ENCODE results near the gene NPPA. TPM values are rescaled to one million over a fixed set of nuclear protein-coding genes. Genes with fewer than 3 reads are reported as not detected.
A peak's percentile ranks its signal among the peaks of the same experiment; 100 is the strongest.

Gene NPPA
- total and polyA plus RNA-seq, 9 of the 15 experiments (the other 6 are each of a cell fraction or from before 2014, with no cell fraction given): not detected

DNA sequence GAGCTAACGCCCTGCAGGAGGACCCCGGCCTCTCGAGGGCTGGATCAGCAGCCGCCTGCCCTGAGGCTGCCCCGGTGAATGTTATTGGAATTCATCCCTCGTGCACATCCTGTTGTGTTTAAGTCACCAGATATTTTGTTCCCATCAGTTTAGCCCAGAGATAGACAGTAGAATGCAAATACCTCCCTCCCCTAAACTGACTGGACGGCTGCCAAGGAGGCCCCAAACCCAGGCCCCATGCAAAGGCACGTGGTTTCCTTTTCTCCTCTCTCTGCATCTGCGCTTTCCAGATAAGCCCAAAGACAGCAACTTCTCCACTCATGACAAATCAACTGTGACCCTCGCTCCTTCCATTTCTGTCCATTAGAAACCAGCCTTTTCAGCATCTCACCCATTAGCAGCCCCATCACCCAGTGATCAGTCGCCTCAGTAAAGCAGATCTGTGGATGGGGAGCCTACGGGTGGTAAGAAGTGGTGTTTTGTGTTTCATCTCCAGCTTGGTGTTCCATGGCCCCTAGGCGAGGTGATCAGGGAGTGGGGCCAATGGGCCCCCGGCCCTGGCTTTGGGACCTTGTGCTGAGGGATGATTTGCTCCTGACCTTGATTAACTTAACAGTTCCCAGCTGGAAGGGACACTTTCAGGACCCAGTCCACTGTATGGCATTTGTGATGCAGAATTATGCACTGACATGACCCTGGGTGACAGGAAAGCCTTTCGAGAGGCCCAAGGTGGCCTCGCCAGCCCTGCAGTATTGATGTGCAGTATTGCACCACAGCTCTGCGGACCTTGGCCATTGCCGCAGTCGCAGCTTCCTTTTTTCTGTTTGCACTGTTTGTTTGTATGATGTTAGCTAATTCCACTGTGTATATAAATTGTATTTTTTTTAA lies 5.2 kb downstream of the NPPA start (continued):
- TF ChIP-seq, protein P1, sequence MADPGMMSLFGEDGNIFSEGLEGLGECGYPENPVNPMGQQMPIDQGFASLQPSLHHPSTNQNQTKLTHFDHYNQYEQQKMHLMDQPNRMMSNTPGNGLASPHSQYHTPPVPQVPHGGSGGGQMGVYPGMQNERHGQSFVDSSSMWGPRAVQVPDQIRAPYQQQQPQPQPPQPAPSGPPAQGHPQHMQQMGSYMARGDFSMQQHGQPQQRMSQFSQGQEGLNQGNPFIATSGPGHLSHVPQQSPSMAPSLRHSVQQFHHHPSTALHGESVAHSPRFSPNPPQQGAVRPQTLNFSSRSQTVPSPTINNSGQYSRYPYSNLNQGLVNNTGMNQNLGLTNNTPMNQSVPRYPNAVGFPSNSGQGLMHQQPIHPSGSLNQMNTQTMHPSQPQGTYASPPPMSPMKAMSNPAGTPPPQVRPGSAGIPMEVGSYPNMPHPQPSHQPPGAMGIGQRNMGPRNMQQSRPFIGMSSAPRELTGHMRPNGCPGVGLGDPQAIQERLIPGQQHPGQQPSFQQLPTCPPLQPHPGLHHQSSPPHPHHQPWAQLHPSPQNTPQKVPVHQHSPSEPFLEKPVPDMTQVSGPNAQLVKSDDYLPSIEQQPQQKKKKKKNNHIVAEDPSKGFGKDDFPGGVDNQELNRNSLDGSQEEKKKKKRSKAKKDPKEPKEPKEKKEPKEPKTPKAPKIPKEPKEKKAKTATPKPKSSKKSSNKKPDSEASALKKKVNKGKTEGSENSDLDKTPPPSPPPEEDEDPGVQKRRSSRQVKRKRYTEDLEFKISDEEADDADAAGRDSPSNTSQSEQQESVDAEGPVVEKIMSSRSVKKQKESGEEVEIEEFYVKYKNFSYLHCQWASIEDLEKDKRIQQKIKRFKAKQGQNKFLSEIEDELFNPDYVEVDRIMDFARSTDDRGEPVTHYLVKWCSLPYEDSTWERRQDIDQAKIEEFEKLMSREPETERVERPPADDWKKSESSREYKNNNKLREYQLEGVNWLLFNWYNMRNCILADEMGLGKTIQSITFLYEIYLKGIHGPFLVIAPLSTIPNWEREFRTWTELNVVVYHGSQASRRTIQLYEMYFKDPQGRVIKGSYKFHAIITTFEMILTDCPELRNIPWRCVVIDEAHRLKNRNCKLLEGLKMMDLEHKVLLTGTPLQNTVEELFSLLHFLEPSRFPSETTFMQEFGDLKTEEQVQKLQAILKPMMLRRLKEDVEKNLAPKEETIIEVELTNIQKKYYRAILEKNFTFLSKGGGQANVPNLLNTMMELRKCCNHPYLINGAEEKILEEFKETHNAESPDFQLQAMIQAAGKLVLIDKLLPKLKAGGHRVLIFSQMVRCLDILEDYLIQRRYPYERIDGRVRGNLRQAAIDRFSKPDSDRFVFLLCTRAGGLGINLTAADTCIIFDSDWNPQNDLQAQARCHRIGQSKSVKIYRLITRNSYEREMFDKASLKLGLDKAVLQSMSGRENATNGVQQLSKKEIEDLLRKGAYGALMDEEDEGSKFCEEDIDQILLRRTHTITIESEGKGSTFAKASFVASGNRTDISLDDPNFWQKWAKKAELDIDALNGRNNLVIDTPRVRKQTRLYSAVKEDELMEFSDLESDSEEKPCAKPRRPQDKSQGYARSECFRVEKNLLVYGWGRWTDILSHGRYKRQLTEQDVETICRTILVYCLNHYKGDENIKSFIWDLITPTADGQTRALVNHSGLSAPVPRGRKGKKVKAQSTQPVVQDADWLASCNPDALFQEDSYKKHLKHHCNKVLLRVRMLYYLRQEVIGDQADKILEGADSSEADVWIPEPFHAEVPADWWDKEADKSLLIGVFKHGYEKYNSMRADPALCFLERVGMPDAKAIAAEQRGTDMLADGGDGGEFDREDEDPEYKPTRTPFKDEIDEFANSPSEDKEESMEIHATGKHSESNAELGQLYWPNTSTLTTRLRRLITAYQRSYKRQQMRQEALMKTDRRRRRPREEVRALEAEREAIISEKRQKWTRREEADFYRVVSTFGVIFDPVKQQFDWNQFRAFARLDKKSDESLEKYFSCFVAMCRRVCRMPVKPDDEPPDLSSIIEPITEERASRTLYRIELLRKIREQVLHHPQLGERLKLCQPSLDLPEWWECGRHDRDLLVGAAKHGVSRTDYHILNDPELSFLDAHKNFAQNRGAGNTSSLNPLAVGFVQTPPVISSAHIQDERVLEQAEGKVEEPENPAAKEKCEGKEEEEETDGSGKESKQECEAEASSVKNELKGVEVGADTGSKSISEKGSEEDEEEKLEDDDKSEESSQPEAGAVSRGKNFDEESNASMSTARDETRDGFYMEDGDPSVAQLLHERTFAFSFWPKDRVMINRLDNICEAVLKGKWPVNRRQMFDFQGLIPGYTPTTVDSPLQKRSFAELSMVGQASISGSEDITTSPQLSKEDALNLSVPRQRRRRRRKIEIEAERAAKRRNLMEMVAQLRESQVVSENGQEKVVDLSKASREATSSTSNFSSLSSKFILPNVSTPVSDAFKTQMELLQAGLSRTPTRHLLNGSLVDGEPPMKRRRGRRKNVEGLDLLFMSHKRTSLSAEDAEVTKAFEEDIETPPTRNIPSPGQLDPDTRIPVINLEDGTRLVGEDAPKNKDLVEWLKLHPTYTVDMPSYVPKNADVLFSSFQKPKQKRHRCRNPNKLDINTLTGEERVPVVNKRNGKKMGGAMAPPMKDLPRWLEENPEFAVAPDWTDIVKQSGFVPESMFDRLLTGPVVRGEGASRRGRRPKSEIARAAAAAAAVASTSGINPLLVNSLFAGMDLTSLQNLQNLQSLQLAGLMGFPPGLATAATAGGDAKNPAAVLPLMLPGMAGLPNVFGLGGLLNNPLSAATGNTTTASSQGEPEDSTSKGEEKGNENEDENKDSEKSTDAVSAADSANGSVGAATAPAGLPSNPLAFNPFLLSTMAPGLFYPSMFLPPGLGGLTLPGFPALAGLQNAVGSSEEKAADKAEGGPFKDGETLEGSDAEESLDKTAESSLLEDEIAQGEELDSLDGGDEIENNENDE (IDR thresholded peaks at IDR 0.05; ENCODE audit: low read depth, low read length): no peak
- no peak for TF ChIP-seq HCFC1 (IDR thresholded peaks at IDR 0.05; ENCODE audit: low read depth, low read length)
- TF ChIP-seq SIRT6 (IDR thresholded peaks at IDR 0.05; ENCODE audit: low read depth, low read length): no peak
- TF ChIP-seq MTA3 (IDR thresholded peaks at IDR 0.05; ENCODE audit: borderline replicate concordance): peak; percentile 92
- TF ChIP-seq KAT7 (CRISPR knock-in tag; IDR thresholded peaks at IDR 0.05; ENCODE audit: borderline replicate concordance): no peak; the same call in 1 of the 2 replicates
- TF ChIP-seq, protein P2, sequence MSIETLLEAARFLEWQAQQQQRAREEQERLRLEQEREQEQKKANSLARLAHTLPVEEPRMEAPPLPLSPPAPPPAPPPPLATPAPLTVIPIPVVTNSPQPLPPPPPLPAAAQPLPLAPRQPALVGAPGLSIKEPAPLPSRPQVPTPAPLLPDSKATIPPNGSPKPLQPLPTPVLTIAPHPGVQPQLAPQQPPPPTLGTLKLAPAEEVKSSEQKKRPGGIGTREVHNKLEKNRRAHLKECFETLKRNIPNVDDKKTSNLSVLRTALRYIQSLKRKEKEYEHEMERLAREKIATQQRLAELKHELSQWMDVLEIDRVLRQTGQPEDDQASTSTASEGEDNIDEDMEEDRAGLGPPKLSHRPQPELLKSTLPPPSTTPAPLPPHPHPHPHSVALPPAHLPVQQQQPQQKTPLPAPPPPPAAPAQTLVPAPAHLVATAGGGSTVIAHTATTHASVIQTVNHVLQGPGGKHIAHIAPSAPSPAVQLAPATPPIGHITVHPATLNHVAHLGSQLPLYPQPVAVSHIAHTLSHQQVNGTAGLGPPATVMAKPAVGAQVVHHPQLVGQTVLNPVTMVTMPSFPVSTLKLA (conservative IDR thresholded peaks at IDR 0.05): peak; percentile 98 to 99
- TF ChIP-seq, protein P3, sequence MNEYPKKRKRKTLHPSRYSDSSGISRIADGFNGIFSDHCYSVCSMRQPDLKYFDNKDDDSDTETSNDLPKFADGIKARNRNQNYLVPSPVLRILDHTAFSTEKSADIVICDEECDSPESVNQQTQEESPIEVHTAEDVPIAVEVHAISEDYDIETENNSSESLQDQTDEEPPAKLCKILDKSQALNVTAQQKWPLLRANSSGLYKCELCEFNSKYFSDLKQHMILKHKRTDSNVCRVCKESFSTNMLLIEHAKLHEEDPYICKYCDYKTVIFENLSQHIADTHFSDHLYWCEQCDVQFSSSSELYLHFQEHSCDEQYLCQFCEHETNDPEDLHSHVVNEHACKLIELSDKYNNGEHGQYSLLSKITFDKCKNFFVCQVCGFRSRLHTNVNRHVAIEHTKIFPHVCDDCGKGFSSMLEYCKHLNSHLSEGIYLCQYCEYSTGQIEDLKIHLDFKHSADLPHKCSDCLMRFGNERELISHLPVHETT (CRISPR knock-in tag; conservative IDR thresholded peaks at IDR 0.05 in 1 of 2, IDR thresholded peaks at IDR 0.05 in 1 of 2): peak in 1 of 2 experiments; percentile 83; a peak in 2 of 4 replicates
- TF ChIP-seq SRF (CRISPR knock-in tag; IDR thresholded peaks at IDR 0.05): 0 out of 4 replicates have a peak, but pooled peaks of 1 of the 2 experiments have one; percentile 66
- TF ChIP-seq PHF8 (IDR thresholded peaks at IDR 0.05; ENCODE audit: borderline replicate concordance, low read length): no peak
- peak; percentile 95 for TF ChIP-seq POLR2AphosphoS5 (IDR thresholded peaks at IDR 0.05; ENCODE audit: control insufficient read depth, insufficient read depth, low read depth, low read length)

Data from K562 (cell line).